Measurements from ENCODE around the gene UBXN6. TPM values are rescaled to one million over a fixed set of nuclear protein-coding genes. Genes with fewer than 3 reads are reported as not detected.
A peak's percentile ranks its signal among the peaks of the same experiment; 100 is the strongest.

UBXN6 gene
- total RNA-seq, 1 experiment from 2014 or later = 34.1 TPM

DNA sequence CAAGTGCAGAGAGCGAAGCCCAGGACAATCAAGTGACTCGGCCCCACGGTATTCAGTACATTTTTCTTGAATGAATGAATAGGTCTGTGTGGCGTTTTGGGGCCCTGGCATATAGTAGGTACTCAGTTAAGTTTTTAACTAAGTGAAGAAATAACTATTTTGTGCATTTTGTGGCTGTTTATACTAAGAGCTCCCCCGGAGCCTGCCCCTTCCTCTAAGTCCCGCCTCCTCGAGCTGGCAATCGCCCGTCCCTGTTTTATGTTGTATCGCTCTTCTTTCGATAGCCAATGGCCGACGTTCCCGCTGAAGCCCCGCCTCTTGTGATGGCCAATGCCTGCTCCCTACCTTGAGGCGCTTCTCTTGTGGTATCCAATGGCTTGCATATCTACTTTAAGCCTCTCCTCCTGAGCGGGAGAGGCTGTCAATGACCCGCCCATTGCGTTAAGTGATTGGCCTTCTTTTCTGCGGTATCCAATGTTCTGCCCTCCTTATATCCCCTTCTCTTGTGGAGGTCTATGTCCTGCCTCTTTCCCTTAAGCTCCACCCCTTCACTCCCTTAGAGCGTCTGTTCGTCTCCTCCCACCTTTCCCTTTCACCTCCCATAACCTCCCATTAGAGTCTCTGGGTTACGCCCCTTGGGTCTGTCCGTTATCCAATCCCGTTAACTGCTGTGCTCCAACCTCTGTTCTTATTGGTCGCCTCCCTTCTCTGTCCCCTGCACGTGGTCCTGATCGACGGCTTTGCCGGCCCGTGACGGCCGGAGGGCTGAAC lies 14.0 kb upstream of the UBXN6 start:
- no peak overlapping the region for H3K27ac ChIP-seq (ENCODE audit: insufficient read length, low read depth, low read length)
- H3K56ac ChIP-seq (ENCODE audit: insufficient read length, low read depth, low read length) = no peak overlapping the region
- H2BK15ac ChIP-seq (ENCODE audit: low read depth, low read length) = no peak overlapping the region
- H4K20me1 ChIP-seq (ENCODE audit: control insufficient read depth, insufficient read depth, insufficient read length) = no peaks in the 10 kb centered on the region
- H3K4me2 ChIP-seq (ENCODE audit: insufficient read depth, insufficient read length, low read length) = peak overlapping the region; percentile 25
- H2AFZ ChIP-seq (ENCODE audit: low read length) = no peak overlapping the region
- H2BK20ac ChIP-seq (ENCODE audit: low read depth, low read length, poor library complexity, severe bottlenecking) = no peak overlapping the region
- no CpG with 5 or more reads among the region's 33 CpGs for WGBS (ENCODE audit: extremely low coverage, insufficient read length, low lambda C conversion rate)
- no peak overlapping the region for H2AK5ac ChIP-seq (ENCODE audit: insufficient read length, low read length)
- peaks cover 8% of the 10 kb centered on the region for H3K79me1 ChIP-seq (ENCODE audit: insufficient read depth, low read depth, low read length, poor library complexity, severe bottlenecking)
- H3T11ph ChIP-seq (ENCODE audit: low read length) = no peak overlapping the region
- H4K5ac ChIP-seq (ENCODE audit: insufficient read length, low read depth, low read length) = no peak overlapping the region
- peak overlapping the region; percentile 18 for H3K9ac ChIP-seq (ENCODE audit: extremely low read depth, insufficient read length, low read length)
- H3K79me2 ChIP-seq (ENCODE audit: insufficient read depth, low read length) = peaks cover 10% of the 10 kb centered on the region; the same call in 1 of the 2 replicates
- H2BK5ac ChIP-seq (ENCODE audit: insufficient read length, low read length) = no peak overlapping the region
- Mint-ChIP-seq H3K4me1 (peaks cover 7 to 21% of the 10 kb centered on the region in 2 experiments), H3K4me3 (no peak overlapping the region), H3K27ac (no peak overlapping the region), H3K27me3 (ENCODE audit: low read depth) (no peaks in the 10 kb centered on the region), H3K36me3 (ENCODE audit: insufficient read depth in 1 of 3, low read depth in 3 of 3) (peaks cover 1 to 8% (median 7%) of the 10 kb centered on the region in 3 experiments; a peak in 6 of 7 replicates), H3K9me3 (peaks cover 0 to 3% of the 10 kb centered on the region in 2 experiments; a peak in 2 of 5 replicates)
- no peaks in the 10 kb centered on the region for H3K9me3 ChIP-seq (ENCODE audit: control insufficient read depth, low read depth, low read length)
- H4K8ac ChIP-seq (replicated peaks; ENCODE audit: insufficient read length, low read depth, low read length) = no peak overlapping the region
- H3K18ac ChIP-seq (ENCODE audit: insufficient read length, low read depth, low read length) = no peak overlapping the region
- peaks cover 17% of the 10 kb centered on the region for H3K23me2 ChIP-seq (ENCODE audit: insufficient read length, low read depth, low read length, poor library complexity, severe bottlenecking)
- H2BK120ac ChIP-seq (ENCODE audit: low read depth, low read length, poor library complexity, severe bottlenecking) = no peak overlapping the region
- H3K23ac ChIP-seq (ENCODE audit: insufficient read length, low read depth, low read length) = no peak overlapping the region
- H3K27me3 ChIP-seq (ENCODE audit: insufficient read depth, low read length) = no peaks in the 10 kb centered on the region
- peak; percentile 99 for DNase-seq
- no peaks in the 10 kb centered on the region; the same call in 1 of the 2 replicates for H3K4me1 ChIP-seq (ENCODE audit: insufficient read depth, low read length)
- TF ChIP-seq CTCF (conservative IDR thresholded peaks at IDR 0.05) = no peak
- H4K91ac ChIP-seq (ENCODE audit: insufficient read length, low read depth, low read length) = no peak overlapping the region
- H2BK12ac ChIP-seq (ENCODE audit: insufficient read length, low read depth, low read length) = no peak overlapping the region
- no peak overlapping the region for H3K14ac ChIP-seq (ENCODE audit: insufficient read depth, low read length)
- H3K4ac ChIP-seq (ENCODE audit: low read depth, low read length) = no peak overlapping the region

Data from H9 (cell line).